Forelimb muscle (tissue), 1 donor: ENCODE results near the gene ZNF586. TPM values are rescaled to one million over a fixed set of nuclear protein-coding genes. Genes with fewer than 3 reads are reported as not detected.
"Not testable (repeated sequence)": the region's sequence is repeated elsewhere in the genome, so short reads cannot be mapped to it uniquely, and the experiment has no call there.

Source experiments
- DNase-seq: peaks from one replicate; pipeline ENCODE4 v3.0.0-alpha.2; 2013; ENCODE audit warnings: low read depth
- polyA plus RNA-seq: library from polyadenylated mRNA; unstranded; fragments of 120-200 nt; gene quantifications from one replicate; pipeline ENCODE4 v1.2.1, GENCODE V29; 2013; ENCODE audit not compliant: insufficient read length

ZNF586 gene
- 13.6 TPM for polyA plus RNA-seq

DNA sequence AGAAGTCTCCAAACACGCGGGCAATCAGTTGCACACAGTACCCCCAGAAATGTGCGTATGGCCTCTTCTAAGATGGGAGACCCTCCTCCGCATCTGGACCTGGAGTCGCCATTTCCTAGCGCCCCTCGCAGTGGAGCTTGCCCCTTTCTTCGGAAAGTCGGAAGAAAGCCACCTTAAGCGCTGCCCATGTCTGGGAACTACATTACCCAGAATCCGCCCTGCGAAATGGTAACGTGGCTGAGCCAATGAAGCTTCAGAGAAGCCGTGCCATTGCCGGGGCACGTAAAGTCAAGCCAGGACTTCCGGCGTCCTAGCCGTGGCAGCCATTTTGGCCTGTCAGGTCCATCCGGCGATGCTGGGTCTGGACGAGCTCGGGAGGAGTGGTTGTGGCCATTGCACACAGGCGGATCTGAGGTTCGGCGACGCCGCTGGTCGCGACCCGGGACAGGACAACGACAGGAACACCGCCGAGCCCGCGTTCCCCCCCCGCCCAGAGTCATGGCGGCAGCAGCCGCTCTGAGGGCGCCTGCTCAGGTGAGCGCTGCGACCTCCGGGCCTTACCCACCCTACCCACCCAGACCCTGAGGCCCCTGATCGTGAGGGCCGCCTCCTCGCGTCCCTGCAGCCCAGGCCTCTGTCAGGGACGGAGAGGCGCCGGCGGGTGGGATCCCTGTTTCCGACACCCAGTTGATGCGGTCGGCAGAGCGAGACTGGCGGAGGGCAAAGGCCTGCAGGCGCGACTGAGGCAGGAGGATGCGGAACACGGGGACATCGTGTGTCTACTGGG lies at the start of gene ZNF586:
Gene ZNF586, plus strand, starts transcription at position 332 of the 787 bp plus-strand sequence. Its CDS starts 167 bp downstream, at position 499.
- DNase-seq = peak; percentile 86

DNA sequence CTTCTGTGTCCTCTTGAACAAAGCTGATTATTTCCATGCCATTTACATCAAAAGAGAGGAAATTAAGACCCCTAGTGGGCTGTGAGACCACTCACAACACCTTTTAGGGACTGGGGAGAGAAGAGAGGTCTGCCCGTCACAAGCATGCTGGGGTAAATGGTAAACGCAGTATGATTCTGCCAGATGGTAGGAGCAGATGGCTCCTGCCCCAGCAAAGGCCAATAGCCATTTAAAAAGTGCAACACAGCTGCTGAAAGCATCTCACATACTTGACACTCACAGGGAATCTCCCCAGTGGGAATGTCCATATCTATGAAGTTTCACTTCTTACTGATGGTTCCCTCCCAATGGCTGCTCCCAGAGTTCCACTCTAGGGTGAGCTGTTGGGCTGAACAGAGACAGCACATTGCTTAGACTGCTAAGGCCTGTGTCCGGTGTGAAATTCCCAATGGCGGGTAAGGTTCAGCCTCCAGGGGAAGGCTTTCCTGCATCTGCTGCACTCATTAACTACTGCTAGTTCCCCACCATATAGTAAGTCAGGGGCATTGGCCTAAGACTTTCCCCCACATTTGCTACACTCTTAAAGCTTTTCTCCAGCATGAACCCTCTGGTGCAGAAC lies 49.5 kb upstream of the ZNF586 start:
- DNase-seq = no peak

DNA sequence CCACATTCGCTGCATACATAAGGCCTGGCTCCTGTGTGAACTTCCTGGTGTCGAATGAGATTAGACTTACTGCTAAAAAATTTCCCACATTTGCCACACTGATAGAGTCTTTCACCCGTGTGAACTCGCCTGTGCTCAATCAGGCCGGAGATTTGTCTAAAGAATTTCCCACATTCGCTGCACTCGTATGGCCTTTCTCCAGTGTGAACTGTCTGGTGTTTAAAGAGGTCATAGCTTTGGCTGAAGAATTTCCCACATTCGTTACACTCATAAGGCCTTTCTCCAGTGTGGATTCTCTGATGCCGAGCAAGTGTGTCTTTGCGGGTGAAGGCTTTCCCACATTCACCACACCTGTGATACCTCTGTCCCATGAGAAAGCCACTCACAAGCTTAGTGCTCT lies 48.6 kb upstream of the ZNF586 start:
- no peak for DNase-seq

DNA sequence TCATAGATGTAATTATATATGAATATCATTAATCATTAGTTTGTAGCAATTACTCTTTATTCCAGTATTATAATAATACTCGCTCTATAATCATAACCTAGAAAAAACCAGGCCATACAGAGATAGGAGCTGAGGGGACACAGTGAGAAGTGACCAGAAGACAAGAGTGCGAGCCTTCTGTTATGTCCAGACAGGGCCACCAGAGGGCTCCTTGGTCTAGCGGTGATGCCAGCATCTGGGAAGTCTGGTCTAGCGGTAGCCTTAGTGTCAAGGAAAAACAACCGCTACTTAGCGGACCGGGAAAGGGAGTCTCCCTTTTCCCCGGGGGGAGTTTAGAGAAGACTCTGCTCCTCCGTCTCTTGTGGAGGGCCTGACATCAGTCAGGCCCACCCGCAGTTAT lies 31.2 kb upstream of the ZNF586 start:
- not testable (repeated sequence) for DNase-seq

DNA sequence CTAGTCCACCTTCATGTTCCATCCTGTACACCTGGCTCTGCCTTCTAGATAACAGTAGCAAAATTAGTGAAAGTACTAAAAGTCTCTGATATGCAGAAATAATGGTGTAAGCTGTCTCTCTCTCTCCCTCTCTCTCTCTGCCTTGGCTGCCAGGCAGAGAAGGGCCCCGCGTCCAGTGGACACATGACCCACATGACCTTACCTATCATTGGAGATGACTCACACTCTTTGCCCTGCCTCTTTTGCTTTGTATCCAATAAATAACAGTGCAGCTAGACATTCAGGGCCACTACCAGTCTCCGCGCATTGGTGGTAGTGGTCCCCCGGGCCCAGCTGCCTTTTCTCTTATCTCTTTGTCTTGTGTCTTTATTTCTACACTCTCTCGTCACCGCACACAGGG lies 30.7 kb upstream of the ZNF586 start:
- DNase-seq = not testable (repeated sequence)

DNA sequence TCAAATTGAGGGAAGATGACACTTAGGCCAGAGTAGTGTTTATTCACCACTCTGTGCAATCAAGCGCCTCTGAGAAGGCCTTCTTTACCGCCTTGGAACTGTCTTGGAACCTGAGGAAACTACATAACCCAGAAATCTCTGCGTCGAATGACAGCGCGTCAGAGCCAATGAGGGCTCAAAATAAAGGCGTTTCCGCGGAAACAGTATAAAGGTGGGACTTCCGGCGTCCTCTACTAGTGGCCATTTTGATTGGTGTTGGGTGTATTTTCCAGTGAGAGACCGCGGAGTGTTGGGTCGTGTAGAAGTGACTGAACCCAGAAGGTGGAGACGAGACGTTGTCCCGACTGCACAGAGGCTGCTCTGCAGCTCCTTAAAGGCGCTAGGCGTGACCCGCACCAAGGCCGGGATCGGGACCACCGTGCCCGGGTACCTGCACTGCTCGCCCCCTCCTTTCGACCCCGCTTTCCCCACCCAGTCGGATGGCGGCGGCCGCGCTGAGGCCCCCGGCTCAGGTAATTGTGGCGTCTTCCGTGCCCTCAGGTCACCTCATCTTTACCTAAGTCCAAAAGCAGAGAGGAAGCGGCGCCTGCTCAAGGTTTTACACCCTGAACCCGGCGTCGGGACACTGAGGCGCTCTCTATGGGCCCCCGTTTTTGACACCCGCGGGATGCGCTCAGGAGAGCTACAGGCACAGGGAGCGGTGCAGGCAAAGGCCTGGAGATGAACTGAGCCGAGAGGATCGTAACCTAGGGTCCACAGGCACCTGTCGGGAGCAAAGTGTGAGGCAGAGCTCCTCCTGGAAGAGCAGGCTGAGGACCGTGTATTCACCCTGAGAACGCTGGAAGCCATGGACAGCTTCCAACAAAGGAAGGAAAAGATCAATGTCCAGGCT lies 22.6 kb upstream of the ZNF586 start, which contains the start of gene ZNF776:
Gene ZNF776, plus strand, starts transcription at position 236 of the 892 bp plus-strand sequence. Its CDS starts 244 bp downstream, at position 480.
- DNase-seq = peak; percentile 91

DNA sequence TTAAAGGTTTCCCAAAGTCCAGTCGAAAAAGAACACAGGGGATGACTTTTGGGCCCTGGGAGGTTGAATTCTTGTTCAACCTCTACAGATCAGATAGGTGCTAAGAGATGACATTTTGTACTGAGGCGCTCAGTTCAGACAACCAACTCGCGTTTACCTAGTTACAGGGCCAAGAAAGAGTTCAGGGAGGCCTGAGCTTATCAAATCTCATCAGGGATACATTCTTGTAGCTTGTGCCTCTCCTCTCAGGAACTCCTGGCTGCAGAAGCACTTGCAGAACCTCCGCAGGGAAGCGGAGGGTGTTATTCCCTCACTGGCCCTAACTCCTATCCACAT lies 22.0 kb upstream of the ZNF586 start:
- no peak for DNase-seq

DNA sequence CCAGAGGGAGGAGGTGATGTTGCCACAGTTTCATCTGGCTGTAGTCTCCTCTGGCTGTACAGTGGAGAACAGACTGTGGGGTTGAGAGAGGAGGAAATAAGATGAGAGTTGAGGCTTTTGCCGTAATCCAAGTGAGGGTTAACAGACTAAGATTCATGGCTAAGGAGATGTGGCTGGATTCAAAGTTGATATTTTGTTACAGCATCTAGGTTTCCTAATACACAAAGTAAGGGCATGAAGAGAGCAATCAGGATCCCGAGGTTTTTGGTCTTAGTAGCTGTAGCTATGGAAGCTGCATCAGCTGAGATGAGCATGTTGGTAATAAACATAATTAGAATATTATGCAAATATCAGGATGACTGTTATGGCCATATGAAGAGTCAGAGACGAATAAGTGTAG lies 21.4 kb upstream of the ZNF586 start:
- DNase-seq = no peak

DNA sequence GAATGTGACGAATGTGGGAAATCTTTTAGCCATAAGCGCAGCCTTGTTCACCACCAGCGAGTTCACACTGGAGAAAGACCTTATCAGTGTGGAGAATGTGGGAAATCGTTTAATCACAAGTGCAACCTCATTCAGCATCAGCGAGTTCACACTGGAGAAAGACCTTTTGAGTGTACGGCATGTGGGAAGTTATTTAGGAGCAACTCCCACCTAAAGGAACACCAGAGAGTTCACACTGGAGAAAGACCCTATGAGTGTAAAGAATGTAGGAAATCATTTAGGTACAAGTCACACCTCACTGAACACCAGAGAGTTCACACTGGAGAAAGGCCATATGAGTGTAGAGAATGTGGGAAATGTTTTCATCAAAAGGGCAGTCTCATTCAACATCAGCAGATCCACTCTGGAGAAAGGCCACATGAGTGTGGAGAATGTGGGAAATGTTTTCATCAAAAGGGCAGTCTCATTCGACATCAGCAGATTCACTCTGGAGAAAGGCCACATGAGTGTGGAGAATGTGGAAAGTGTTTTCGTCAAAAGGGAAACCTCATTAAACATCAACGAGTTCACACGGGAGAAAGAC lies 15.3 kb upstream of the ZNF586 start:
- DNase-seq = no peak

DNA sequence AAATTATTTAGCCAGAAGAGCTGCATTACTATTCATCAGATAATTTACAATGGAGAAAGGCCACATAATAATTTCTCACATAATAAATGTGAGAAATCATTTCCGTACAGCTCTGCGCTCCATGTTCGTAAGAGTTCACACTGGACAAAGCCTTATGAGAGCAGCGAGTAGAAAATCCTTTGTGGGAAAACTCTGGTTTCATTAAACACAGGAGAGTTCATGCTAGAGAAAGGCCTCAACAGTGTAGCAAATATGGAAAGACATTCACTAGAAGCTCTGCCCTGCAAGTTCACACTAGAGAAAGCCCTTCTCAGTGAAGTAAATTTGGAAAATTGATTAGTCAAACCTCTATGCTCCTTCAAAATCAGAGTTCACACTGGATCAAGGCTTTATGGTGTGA lies 14.4 kb upstream of the ZNF586 start:
- DNase-seq = no peak

DNA sequence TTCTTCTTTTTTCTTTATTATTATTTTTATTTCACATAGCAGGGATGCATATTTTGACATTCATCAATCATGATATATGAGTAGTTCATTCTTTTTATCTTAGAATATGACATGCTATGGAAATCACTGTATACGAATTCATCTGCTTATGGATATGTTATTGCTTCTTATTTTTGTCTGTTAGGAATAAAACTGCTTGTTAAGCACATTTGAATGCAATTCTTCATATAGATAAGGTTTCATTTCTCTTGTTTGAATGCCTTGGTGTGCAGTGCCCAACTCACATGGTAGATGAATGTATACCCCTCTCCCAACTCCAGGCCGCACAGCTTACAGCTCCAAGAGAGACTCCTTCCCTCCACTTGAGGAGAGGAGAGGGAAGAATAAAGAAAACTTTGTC lies 11.5 kb upstream of the ZNF586 start:
- DNase-seq = no peak

DNA sequence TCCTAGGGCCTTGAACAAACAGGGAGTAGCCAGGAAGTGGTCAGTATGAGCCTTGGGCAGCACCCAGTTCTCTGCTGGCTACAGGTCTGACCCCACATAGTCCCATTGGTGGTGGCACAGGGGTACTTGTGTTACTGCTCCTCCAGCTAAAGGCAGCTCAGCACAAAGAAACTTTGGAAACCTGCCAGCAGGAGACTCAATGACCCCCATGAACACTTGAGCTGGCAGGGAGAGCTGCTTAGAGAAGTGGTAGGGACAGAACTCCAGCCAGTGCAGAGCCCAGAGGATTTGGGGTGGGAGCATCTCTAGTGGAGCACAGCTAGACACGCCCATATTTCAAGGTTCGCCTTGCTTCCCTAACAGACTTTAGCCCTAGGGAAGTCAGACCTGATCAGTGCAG lies 10.4 kb upstream of the ZNF586 start:
- DNase-seq = no peak

DNA sequence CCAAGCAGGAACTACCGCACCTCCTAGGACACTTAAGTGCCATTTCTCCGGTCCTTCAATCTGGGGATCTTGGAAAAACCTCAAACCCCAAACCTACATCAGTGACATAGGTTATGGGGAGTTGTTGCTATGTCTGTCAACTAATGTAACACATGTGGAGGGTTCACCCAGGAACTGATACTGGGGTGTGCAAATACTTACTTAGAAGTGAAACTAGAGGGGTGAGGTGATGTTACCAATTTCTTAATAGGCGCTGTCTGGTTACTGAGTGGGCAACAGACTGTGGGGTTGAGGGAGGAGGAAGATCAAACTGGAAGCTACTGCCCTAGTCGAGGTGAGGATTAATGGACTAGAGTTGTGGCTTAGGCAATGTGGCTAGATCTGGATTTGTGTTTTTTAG lies 1.9 kb downstream of the ZNF586 start:
- DNase-seq = no peak

DNA sequence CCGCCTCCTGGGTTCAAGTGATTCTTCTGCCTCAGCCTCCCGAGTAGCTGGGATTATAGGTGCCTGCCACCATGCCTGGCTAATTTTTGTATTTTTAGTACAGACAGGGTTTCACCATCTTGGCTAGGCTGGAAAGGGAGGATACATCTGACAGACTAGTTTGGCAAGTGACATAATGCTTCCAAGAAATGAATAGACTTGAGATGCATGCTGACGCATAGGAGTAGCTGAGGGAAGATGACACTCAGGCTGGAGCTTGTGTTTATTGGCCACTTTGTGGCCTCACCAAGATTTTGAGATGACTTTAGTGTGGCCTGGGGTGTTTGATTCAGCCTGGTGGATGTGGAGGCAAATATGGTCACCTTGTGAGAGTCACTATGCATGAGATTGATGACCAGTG lies 4.0 kb downstream of the ZNF586 start:
- no peak for DNase-seq

DNA sequence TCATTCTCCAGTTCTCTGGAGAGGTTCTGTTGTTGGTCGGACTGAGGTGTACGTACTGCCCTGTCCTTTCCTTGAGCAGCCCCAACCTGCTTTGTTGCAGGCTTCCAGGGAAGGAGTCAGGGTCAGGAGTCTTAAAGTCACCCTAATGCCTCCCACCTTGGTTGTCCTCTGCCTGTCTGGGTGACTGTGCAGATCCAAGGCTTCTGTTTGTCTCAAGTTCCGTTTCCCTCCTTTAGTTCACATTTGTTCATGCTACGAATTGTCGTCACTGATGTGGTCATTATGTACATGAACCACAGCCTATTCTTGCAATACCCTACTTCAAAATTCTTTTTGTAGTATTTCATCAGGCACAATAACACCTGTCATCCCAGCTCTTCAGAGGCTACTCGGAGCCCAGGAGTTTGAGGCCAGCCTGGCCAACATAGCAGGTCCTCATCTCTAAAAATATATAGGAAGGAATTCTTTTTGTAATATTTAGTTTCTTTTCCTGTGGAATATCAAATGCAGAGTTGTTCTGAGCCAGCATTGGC lies 7.4 kb downstream of the ZNF586 start:
- no peak for DNase-seq

DNA sequence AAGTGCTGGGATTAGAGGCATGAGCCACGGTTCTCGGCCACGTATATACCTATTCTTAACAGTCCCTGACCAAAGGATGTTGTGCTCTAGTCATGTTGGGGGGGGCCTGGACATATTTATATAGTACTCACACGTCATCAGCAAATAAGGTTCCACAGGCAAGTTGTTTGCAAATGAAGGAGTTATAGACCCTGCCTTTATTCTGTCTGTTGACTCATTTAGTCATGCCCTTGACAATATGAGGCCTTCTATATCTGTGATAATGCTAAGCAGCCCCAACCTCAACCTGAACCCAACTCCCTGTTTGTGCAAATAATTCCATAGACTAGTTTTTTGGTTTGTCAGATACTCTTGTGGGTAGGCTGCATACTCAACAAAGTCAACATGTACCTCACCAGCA lies 8.9 kb downstream of the ZNF586 start:
- no peak for DNase-seq

DNA sequence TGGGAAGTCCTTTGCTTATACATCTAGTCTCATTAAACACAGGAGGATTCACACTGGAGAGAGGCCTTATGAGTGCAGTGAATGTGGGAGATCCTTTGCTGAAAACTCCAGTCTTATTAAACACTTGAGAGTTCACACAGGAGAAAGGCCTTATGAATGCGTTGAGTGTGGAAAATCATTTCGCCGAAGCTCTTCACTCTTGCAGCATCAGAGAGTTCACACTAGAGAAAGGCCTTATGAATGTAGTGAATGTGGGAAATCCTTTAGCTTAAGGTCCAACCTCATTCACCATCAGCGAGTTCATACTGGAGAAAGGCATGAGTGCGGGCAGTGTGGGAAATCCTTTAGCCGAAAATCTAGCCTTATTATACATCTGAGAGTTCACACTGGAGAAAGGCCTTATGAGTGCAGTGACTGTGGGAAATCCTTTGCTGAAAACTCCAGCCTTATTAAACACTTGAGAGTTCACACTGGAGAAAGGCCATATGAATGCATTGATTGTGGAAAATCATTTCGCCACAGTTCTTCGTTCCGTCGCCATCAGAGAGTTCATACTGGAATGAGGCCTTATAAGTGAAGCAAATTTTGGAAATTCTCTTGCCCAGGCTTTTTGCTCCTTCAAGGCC lies 9.9 kb downstream of the ZNF586 start:
- DNase-seq = no peak

DNA sequence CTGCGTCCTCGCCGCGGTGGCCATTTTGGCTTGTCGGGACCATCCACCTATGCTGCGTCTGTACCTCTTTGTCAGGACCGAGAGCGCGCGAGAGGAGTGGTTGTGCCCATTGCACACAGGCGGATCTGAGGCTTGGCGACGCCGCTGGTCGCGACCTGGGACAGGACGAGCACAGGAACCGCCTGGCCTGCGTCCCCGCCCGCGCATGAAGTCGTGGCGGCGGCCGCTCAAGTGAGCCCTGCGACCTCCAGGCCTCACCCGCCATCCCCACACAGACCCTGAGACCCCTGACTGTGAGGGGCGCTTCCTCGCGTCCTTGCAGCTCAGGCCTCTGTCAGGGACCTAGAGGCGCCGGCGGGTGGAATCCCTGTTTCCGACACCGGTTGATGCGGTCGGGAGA lies 16.8 kb downstream of the ZNF586 start:
- DNase-seq = no peak

DNA sequence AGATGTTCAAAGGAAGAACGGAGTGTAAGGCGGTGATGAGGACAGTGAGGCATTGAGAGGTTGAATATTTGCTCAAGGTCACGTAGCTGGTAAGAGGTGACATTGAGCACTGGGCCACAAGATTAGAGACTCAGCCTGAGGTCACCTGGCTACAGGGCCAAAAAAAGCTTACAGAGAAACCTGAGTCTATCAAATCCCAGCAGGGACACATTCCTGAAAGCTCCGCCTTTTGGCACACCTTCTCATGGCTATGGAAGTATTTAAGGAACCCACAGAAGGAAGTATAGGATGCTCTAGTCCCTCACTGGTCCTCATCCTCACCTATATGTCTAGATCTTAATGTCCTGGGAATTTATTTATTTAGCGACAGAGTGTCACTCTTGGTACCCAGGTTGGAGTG lies 17.4 kb downstream of the ZNF586 start:
- DNase-seq = no peak

DNA sequence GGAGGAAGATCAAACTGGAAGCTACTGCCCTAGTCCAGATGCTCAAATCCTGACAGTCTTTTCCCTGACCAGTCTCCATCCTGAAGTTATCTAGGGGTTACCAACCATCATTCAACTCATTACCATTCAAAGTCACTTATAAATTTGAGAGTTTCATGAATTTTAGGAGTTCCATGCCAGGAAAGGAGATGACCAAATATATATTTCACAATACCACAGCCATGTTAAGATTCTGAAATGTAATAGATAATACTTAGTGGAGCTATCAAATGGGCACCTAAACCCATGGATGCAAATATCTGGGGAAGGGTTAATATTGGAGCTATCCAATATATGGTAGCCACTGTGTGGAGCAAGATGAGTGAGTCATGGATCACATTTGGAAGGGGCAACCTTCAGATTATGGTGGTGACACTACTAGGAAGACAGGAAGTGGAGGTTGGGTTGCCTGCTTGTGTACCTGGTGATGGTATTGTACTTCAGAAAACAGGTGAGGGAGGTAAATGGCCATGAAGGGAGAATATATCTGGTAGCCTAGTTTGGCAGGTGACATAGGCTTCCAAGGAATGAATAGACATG lies 18.7 kb downstream of the ZNF586 start:
- DNase-seq = no peak

DNA sequence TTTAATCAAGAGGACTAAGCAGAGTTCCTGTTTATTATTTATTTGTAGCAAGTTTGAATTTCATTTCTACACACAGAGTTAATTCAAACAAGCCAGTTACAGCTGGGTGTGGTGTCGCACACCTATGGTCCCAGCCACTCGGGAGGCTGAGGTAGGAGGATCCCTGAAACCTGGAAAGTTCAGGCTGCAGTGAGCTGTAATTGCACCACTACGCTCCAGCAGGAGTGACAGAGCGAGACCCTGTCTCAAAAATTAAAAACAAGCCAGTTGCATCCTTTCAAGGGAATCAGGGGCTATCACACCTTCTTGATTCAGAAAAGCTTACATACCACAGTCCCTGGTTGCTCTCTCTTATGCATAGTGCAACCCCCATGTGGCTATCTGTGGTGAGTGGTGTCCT lies 19.8 kb downstream of the ZNF586 start:
- no peak for DNase-seq
